ENCODE measurements around the gene DGCR6L.
A peak's percentile ranks its signal among the peaks of the same experiment; 100 is the strongest.
"Not testable (repeated sequence)": the region's sequence is repeated elsewhere in the genome, so short reads cannot be mapped to it uniquely, and the experiment has no call there.

DGCR6L gene

DNA sequence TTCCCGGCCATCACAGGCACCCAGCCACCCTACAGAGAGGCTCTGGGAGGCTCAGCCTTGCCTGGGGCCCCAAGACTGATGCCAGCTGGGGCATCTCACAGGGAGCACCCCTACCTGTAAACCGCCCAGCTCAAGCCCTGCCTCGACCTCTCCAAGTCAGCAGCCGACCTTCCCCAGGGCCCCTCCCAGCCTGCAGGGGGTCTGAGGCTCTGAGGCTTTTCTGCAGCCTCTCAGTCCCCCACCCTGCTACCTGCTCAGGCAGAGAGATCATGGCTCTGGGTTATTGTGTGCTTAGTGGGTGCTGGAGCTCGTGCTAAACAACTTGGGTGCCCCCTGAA is 28.6 kb downstream of the DGCR6L start:
- no peak for DNase-seq

DNA sequence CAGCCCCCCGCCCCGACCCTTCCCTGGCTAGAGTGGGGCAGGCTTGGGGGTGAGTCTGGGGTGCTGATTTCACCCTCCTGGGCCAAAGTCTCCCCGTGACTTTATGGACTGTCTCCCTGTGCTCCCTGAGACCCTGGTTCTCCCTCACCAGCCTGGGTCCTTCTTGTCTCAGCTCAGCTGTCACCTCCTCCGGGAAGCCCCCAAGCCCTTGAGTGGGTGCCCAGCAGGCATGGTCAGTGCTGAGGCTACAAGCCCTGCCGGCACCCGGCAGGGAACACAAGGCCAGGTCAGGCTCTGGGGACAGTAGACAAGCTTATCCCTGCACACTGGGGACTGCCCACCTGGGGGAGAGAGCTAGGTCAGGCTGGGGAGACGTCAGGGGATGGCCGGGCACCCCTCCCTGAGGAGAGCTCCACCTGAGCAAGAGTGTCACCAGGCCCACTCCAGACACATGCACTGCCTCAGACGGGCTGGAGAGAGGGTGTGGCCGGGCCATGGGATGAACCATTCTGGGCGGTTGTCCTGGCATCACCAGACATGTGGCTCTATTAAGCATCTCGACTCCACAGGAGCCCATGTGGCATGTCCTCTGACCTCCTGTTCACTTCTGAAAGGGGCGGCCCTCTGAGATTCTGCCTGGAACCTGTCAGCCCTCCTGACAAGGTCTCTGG is 29.1 kb downstream of the DGCR6L start:
- no peak for DNase-seq

DNA sequence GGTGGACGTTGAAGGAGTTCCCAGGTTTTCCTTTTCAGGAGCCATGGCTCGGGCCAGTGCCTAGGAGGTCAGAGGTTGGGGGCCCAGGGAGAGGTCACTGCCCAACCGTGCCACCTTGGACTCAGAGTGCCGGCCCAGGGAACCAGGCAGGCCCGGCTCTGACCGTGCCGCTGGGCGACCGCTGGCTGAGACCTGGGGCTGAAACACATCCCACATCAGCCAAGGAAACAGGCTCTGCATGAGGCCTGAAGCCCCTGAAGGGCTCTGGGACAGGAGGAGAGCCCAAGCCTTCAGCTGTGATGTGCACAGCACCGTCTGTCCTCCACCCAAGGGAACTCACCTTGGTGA is 29.8 kb downstream of the DGCR6L start:
- DNase-seq = no peak

DNA sequence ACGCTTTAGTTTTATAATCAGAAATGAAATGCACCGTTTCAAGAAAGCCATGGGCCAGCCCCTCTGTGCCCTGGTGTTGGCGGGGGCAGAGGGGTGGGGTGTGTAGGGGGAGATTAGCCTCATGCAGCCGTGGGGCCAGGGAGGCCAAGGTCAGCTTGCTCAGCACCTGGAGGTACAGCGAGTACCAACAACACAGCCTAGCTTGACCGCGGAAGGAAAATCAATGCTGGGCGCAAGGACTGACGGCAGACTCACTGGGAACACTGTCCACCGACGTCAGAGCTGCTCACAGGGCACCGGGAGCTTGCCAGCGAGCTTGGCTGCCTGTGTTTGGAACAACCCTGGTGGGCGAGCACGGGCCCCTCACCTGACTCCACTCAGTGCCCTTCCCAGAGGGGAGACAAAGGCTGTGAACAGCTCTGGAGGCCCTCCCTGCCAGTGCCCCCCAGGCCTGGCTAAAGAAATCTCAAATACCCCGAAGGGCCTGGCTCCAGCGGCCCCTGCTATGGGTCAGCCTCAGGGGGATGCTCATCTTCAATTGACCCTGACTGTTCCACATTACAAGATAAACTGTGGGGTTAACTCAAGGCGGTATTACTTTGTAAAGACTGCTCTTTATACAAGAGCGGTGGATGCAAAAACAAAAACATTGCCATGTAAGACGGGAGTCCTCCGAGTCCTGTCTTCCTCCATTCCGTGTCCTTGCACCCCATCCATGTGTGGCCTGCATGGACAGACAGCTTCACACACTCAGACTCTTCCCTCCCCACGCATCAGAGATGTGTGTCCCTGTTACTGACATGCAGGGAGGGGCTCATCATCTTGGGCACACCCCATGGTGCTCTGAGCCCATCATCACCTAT is 30.4 kb downstream of the DGCR6L start:
- DNase-seq = not testable (repeated sequence)

DNA sequence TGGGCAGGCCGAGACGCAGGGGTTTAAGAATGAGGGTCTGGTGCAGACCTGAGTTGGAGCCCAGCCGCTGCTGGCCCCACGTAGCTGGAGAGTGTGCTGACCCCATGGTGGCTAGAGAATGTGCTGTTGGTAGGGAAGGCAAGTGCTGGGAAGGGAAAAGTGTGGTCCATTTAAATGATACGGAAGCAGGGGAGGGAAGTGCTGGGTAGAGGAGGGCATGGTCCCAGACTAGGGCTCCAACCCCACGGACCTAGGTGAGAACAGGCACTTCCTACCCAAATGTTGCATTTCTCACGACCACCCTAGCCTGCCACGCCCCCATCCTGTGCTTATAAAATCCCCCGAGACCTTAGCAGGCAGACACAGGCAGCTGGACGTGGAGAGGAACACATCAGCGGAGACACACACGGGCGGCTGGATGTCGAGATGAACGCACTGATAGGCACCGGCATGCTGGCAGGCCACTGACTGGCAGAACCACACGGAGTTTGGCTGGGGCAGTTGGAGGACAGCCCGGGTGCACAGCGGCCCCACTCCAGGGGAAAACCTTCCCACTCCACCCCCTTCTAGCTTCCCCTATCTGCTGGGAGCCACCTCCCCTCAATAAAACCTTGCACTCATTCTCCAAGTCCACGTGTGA is 33.0 kb downstream of the DGCR6L start:
- not testable (repeated sequence) for DNase-seq

DNA sequence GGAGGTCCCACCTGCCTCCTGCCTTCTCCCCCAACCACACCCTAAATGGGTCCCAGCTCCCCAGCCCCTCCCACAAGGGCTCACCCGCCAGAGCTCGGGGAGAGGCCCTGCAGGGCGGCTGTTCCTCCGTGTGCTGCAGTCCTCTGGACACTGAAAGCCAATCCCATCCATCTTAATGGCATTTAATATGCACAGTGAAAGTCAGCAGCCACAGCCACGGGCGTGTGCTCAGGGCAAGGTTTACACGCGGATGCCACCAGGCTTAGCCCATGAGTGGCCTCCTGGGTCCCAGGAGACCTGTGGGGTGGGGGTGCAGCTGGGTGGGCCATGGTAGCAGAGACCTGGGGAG is 33.6 kb downstream of the DGCR6L start:
- not testable (repeated sequence) for DNase-seq

DNA sequence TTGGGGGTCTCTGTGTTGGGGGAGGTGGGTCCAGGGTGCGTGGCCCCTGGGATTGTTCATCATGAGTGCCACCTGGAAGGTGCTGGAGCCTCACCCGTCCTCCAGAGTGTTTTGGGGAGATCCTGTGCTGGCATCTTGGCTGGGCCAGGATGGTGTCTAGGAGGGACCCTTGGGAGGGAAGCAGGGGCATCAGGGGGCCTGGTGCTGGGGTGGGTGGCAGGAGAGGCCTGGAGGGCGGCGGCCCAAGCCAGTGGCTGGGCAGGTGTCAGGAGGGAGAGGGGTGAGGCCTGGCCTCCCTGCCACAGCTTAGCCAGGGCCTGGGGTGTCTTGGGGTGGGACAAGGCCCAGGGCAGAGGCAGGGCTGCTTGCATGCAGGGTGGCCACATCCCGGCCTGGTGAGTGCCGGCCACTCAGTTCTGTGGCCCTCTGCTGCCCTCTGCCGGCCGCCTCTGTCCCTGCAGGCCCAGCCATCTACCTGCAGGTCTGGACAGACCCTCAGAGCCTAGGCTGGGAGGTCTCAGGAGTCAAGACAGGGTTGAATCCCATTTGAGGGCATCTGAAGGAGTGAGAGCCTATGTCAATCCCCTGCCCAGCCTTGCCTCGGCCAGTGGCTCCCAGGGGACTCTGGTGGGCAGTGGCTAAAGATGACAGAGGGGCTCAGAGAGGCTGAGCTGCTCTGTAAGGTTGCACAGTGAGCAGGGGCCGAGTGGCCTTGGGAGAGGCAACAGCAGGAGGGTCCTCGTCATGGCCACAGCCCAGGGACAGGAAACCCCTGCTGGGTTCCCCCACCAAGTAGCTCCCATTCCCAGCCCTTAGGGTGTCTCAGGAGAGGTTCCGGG is 34.2 kb downstream of the DGCR6L start:
- peak; percentile 89 for DNase-seq

DNA sequence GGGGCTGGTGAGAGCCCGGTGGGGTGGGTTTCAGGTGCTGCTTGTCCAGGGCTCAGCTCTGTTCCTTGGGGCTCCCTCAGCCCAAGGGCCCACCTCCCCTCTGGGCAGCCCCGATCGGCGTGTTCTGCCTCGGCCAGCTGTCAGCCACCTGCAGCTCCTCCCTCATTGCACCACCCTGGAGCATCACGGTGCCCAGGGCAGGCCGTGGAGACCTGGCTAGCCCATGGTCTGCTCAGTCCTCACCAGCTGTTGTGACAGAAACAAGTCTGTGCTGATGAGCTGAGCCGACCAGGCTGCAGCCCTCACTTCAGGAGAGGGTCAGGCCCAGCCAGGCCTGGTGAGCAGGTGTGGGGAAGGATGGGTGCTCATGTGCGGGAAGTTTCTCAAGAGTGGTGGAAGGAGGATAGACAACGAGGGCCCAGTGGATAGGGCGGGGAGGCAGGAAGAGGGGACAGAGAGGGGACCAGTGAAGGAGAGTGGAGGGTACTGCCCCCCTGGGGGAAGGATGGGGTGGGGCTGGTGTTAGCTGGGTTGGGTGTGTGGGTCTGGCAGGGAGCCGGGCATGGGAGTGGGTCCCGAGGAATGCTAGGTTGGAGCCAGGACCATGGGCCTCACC is 35.3 kb downstream of the DGCR6L start:
- DNase-seq = no peak

DNA sequence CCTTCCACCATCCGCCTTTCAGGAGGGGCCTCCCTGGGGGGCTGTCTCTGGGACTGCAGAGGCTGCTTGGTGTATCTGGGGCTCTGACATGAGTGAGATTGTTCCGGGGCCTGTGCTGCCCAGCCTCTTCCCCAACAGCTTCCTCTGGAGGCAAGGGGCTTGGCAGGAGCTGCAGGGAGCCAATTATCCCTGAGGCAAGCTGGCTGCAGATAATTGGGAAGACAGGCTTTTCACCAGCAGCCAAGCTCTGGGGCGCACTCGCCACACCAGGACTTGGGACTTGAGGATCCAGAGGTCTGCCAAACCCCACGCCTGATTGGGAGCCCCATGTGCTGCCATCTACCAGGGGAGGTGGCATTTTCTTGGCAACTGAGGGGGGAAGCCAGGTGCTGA is 36.2 kb downstream of the DGCR6L start:
- no peak for DNase-seq

DNA sequence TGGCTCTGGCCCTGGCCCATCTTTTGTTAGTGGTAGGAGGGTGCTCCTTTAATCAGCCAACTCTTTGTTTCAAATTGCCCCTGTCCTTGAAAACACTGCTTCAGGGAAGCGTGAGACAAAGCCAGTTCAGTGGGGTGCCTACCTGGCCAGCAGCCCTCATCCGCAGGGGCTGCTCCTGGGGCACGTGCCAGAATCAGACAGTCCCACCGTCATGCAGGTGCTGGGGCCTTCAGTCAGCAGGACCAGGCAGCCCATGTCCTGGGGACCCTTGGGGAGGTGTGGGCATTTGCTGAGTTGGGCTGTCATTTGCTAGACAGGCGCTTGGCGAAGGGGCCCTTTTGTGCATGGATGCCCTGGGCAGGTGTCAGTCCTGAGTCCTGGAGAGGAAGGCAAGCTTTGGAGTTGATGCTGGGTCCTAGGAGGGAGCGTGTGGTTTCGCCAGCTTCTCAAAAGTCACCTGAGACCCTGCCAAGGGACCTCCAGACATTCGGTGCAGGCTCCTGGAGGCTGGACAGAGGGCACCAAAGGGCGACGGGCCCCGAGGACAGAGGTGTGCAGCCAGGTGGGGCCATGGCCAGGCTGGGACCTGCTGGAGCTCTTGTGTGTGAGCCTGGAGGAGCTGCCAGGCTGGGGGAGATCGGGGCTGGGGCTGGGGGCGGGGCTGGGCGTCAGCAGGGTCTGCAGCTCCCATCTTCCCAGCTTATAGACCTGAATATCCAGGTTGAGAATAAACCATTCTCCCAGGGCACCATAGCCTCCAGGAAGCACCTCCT is 36.8 kb downstream of the DGCR6L start:
- no peak for DNase-seq

DNA sequence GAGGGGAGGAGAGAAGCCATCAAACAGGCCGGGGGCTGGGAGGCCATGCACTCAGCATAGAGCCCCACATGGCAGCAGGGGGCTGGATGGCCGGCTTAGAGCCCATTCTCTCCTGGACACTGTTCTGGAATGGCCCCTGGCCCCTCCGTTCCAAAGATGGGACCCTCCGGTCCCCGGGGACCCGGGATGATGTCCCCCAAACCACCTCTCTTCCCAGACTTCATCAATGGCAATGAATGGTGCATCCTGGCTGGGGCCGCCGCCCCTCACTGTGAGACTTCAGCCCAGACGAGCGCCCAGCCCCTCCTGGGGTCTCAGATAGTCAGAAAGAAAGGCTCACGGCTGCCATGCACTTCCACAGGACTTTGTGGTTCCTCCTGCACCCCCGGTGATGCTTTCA is 38.0 kb downstream of the DGCR6L start:
- no peak for DNase-seq

DNA sequence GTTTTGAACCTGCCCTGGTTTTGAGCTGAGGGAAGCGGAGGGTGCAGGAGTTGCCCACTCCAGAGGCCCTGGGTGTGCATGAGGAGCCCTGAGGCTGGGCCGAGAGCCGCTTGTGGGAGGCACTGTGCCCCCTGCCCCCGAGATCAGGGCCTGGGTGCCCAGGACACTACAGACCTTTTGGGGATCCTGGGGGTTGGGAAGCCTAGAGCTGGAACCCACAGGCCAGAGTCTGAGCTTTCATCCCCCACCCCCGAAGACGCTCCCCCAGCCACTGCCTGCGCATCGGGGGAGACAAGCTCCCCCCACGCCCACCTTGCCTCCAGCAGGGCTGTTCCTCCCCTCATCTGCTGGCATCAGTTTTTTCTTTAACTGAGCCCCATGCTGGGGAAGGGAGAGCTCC is 38.4 kb downstream of the DGCR6L start:
- DNase-seq = not testable (repeated sequence)

DNA sequence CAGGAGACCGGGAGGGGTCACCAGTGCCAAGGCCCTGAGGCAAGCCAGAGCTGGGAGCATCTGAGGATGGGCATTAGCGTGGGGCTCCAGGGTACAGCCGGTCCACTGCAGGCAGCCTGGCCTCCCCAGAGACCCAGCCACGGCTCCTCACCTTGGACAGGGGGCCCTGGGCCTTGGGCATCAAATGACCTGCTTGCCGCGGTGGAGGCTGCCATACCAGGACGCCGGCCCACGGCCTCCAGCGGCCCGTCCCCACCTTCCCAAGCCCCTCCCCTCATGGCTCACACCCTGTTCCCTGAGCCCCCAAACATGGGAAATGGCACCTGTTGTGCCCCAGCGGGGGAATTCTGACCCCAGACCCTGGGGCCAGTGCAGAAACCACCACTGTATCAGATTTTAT is 39.0 kb downstream of the DGCR6L start:
- no peak for DNase-seq

DNA sequence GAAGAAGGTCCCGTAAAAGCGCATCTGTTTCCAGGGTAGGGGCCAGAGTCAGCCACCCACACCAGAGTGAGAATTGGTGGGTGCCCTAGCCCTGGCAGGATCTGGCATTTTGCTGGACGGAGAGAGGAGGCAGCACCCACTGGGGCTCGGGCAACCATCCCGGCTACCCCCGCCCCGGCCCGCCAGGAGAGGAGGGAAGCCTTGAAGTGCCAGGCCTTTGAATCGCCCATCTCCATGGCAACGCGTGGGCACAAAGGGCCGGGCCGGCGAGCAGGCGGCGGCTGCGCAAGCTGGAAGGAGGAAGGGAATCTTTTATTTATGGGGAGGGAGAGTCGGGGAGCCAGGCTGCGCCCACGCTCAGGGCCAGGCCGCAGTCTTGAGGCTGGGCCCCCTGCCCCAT is 39.7 kb downstream of the DGCR6L start:
- not testable (repeated sequence) for DNase-seq

DNA sequence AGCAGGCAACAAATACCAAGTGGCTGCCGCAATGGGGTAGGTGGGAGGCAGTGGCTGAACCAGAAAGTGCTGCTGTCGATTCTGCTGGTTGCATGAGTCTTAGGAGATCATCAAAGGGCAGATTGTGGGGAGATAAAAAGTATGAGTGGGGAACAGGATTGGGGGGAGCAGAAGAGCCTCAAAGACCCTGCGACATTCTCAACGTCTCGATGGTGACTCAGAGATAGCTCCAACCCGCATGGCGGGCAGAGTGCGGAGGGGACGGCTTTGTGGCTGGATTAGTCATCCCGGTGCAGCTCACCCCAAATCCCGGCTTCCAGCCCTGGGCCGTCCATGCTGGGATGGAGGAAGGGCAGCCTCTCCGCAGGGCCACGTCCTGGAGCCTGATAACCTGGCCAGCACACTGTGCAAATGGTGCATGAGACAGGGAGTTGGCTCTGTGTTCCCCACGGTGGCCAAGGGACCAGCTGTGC is 40.2 kb downstream of the DGCR6L start:
- no peak for DNase-seq

DNA sequence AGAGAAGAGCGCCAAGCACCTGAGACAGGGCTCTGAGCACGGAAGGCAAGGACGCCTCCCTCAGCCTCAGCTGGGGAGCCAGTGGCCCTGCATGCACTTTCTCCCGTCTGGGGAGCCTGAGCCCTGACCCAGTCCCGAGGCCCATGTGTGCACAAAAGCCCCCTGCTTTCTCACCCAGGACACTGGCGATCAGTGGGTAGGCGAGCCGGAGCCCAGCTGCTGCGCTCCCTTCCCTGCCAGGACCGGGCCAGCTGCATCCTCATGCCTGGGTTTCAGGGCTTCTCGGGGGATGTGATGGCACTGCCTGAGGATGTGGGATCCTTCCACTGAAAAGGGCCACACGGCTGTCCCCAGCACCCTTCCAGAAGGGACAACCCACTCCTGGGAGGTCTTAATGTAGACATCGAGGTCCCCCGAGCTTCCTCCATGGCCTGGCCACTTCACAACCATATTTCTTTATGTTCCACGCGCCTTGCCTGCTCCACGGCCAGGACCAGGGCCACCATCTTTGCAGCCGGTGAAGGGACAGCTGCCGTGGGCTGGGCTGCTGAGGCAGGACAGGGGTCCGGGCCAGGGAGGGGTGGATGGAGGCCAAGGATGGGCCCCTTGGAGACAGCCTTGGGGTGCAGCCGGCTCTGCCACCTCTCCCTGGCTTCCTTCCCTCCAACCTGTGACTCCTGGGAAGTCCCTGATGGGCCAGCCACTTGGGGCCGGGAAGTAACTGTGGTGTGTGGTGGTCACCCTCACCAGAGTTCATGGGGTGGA is 41.0 kb downstream of the DGCR6L start:
- not testable (repeated sequence) for DNase-seq

DNA sequence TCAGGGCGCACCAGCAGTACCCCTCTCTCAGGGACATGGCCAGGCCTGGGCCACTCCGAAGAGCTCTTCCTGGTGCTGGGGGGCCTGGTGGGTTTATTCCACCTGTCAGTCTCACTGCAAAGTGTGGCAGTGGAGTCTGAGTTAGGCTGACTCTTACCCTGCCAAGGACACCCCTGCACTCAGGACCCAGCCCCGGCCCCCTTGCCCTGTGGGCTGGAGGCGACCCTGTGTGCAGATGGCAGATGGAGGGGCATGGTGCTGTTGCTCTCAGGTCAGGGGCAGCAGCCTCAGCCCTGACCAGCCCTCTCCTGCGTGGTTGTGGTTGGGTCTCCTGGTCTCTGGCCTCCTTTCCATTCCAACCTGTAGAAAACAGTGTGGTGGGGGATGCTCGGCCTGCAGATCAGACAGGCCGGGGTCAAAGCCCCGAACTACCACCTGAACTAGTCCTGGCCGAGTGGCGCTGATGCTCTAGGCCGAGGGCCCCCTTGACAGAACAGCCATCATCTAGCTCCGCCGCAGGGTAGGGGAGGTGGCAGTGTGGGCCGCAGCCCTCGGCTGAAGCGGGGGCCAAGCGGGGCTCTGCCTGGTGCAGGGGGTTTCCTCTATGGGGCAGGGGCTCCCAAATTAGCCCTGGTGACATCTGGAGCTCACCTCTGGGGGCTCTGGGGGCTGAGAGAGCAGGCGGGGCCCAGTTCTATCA is 41.8 kb downstream of the DGCR6L start:
- not testable (repeated sequence) for DNase-seq

DNA sequence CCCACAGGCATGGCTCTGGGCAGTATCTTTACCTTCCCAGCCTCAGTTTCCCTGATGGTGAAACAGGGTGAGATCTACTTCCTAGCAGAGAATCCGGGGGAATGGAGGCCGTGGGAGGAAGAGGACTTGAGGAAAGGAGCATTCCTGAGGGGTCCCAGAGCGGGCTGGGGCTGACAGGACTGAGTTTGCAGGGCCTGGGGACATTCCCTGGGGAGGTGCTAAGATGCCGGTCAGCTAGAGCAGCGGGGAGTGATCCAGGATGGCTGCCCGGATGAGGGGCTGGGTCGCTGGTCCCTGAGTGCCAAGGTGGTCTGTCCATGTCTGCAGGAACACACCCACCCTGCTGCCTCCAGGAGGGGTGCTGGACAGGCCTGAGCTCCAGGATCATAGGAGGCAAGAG is 43.4 kb downstream of the DGCR6L start:
- no peak for DNase-seq

DNA sequence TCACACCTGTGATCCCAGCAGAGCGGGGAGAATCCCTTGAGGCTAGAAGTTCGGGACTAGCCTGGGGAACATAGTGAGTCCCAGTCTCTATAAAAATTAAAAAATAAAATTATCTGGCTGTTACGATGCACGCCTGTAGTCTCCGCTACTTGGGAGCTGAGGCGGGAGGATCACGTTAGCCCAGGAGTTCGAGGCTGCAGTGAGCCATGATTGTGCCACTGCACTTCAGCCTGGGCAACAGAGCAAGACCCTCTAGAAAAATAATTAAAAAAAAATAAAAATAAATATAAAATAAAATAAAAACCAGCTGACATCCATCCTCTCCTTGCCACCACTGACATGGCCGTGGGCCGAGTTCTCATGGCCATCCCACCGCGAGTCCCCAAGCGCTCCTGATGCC is 44.0 kb downstream of the DGCR6L start:
- no peak for DNase-seq

DNA sequence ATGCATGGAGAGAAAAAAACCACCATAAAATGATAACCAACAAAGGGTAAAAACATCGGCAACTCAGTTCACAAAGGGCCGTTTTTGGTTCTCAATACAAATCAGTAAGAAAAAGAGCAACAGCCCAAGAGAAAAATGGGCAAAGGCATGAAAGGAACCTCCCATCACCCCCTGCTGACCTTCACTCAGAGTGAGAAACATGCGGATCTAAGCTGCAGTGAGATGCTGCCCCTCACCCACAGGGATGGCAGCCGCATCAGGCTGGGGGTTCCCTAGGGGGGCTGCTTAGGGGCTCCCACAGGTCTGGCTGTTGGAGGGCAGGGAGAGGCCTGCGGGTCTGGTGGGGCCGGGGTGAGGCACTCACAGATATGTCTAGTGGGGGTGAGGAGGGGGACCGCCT is 44.5 kb downstream of the DGCR6L start:
- not testable (repeated sequence) for DNase-seq
